ENCODE results near the gene NLGN3.

Gene NLGN3

GRCh38 chrX:71106427-71106826, 38.2 kb upstream of the NLGN3 start, which contains the start of gene CXorf65:
Gene CXorf65, minus strand, starts transcription at chrX:71106740. Its CDS starts 184 bp downstream, at chrX:71106556.
- Histone ChIP-seq H4K20me1 (ENCODE audit: insufficient read depth, low read length) (no peaks in the 10 kb centered on the region), H3K4me2 (ENCODE audit: insufficient read depth, low read length) (peak within 1 kb of the TSS; percentile 83), H3K36me3 (ENCODE audit: insufficient read depth, low read length) (peaks cover 35% of the 10 kb centered on the region), H3K27ac (ENCODE audit: low read length) (peak within 1 kb of the TSS; percentile 100), H2AFZ (ENCODE audit: low read depth, low read length) (no peak within 1 kb of the TSS), H3K4me1 (ENCODE audit: insufficient read depth, low read length) (peaks cover 80% of the 10 kb centered on the region), H3K4me3 (ENCODE audit: low read depth in 1 of 2, low read length in 2 of 2) (peak within 1 kb of the TSS in 1 of 2 experiments; percentile 93; a peak in 2 of 4 replicates), H3K27me3 (ENCODE audit: insufficient read depth, low read length, poor library complexity) (no peaks in the 10 kb centered on the region), H3K9ac (ENCODE audit: low read depth, low read length) (peak within 1 kb of the TSS; percentile 91), H3K79me2 (ENCODE audit: insufficient read depth, low read length) (peaks cover 70% of the 10 kb centered on the region), H3K9me3 (ENCODE audit: insufficient read depth, low read length, severe bottlenecking) (no peaks in the 10 kb centered on the region)
- no peak for TF ChIP-seq CTCF (IDR thresholded peaks at IDR 0.05; ENCODE audit: borderline replicate concordance, extremely low read depth, low read length, poor library complexity, severe bottlenecking)
- no peak for TF ChIP-seq EZH2 (IDR thresholded peaks at IDR 0.05; ENCODE audit: borderline replicate concordance, low read depth, low read length, severe bottlenecking)
- DNase-seq (peak; percentile 32), ATAC-seq (ENCODE audit: insufficient read depth, low read depth) (no peak)

GRCh38 chrX:71107245-71107644, 37.4 kb upstream of the NLGN3 start:
- Histone ChIP-seq H3K4me1 (ENCODE audit: insufficient read depth, low read length) (peaks cover 87% of the 10 kb centered on the region), H3K27ac (ENCODE audit: low read length) (peak overlapping the region; percentile 100), H3K79me2 (ENCODE audit: insufficient read depth, low read length) (peaks cover 76% of the 10 kb centered on the region), H3K9ac (ENCODE audit: low read depth, low read length) (peak overlapping the region; percentile 91), H3K9me3 (ENCODE audit: insufficient read depth, low read length, severe bottlenecking) (no peaks in the 10 kb centered on the region), H4K20me1 (ENCODE audit: insufficient read depth, low read length) (no peaks in the 10 kb centered on the region), H3K27me3 (ENCODE audit: insufficient read depth, low read length, poor library complexity) (no peaks in the 10 kb centered on the region), H3K4me3 (ENCODE audit: low read depth in 1 of 2, low read length in 2 of 2) (peak overlapping the region in 1 of 2 experiments; percentile 93; a peak in 2 of 4 replicates), H3K4me2 (ENCODE audit: insufficient read depth, low read length) (peak overlapping the region; percentile 83), H3K36me3 (ENCODE audit: insufficient read depth, low read length) (peaks cover 35% of the 10 kb centered on the region), H2AFZ (ENCODE audit: low read depth, low read length) (no peak overlapping the region)
- DNase-seq (no peak), ATAC-seq (ENCODE audit: insufficient read depth, low read depth) (no peak)
- no peak for TF ChIP-seq CTCF (IDR thresholded peaks at IDR 0.05; ENCODE audit: borderline replicate concordance, extremely low read depth, low read length, poor library complexity, severe bottlenecking)

GRCh38 chrX:71107762-71108360, 36.8 kb upstream of the NLGN3 start:
- DNase-seq (peak; percentile 90), ATAC-seq (ENCODE audit: insufficient read depth, low read depth) (peak; percentile 59)
- Histone ChIP-seq H3K9ac (ENCODE audit: low read depth, low read length) (peak overlapping the region; percentile 91), H4K20me1 (ENCODE audit: insufficient read depth, low read length) (no peaks in the 10 kb centered on the region), H3K27ac (ENCODE audit: low read length) (peak overlapping the region; percentile 100), H3K9me3 (ENCODE audit: insufficient read depth, low read length, severe bottlenecking) (no peaks in the 10 kb centered on the region), H3K36me3 (ENCODE audit: insufficient read depth, low read length) (peaks cover 35% of the 10 kb centered on the region), H3K27me3 (ENCODE audit: insufficient read depth, low read length, poor library complexity) (no peaks in the 10 kb centered on the region), H2AFZ (ENCODE audit: low read depth, low read length) (no peak overlapping the region), H3K4me1 (ENCODE audit: insufficient read depth, low read length) (peaks cover 89% of the 10 kb centered on the region), H3K79me2 (ENCODE audit: insufficient read depth, low read length) (peaks cover 76% of the 10 kb centered on the region), H3K4me3 (ENCODE audit: low read depth in 1 of 2, low read length in 2 of 2) (peak overlapping the region; percentile 30 to 93; a peak in 3 of 4 replicates), H3K4me2 (ENCODE audit: insufficient read depth, low read length) (peak overlapping the region; percentile 83)
- TF ChIP-seq EZH2 (IDR thresholded peaks at IDR 0.05; ENCODE audit: borderline replicate concordance, low read depth, low read length, severe bottlenecking) (no peak), CTCF (IDR thresholded peaks at IDR 0.05; ENCODE audit: borderline replicate concordance, extremely low read depth, low read length, poor library complexity, severe bottlenecking) (no peak)
